ENCODE data around the gene PAQR6. TPM values are rescaled to one million over a fixed set of nuclear protein-coding genes. Genes with fewer than 3 reads are reported as not detected.

PAQR6 gene
- total and polyA plus RNA-seq, 10 of the 15 experiments (the other 5 are each of a cell fraction or from before 2014, with no cell fraction given), result 0.42 to 4.5 (median 1.3) TPM

- Histone ChIP-seq H3K27ac (ENCODE audit: control insufficient read depth, insufficient read depth) (no peak overlapping the region), H3K4me3 (no peak overlapping the region), H3K4me1 (ENCODE audit: control insufficient read depth, insufficient read depth, low read length) (peaks cover 19% of the 10 kb centered on the region), H3K4me2 (ENCODE audit: control insufficient read depth, insufficient read depth) (no peak overlapping the region), H3K36me3 (ENCODE audit: control insufficient read depth in 2 of 2, insufficient read depth in 2 of 2, low read length in 1 of 2) (peaks cover 2 to 6% of the 10 kb centered on the region in 2 experiments; a peak in 3 of 4 replicates), H3K27me3 (replicated peaks in 1 of 2; ENCODE audit: control insufficient read depth in 2 of 2, insufficient read depth in 2 of 2, low read length in 1 of 2) (no peaks in the 10 kb centered on the region), H4K20me1 (ENCODE audit: control insufficient read depth, insufficient read depth) (no peaks in the 10 kb centered on the region), H2AFZ (ENCODE audit: control insufficient read depth, low read depth, low read length) (no peak overlapping the region), H3K9ac (ENCODE audit: control insufficient read depth, insufficient read depth, low read length) (no peak overlapping the region), H3K79me2 (ENCODE audit: control insufficient read depth, insufficient read depth, low read length) (peaks cover 14% of the 10 kb centered on the region), H3K9me3 (replicated peaks; ENCODE audit: control insufficient read depth, insufficient read depth, low read length) (no peaks in the 10 kb centered on the region)
- RAD21 ChIA-PET (ENCODE audit: unreplicated experiment), result interaction anchor here (1.4 kb wide), 1 partner anchor 74 kb away, joined by 4 read pairs; no protein-coding TSS in a partner anchor
- intact Hi-C loops (cut with micrococcal nuclease; ENCODE audit: unreplicated experiment), result no loop called here
- SMC1A ChIA-PET (ENCODE audit: uncharacterized antibody, unreplicated experiment), result interaction anchor here (14.3 kb wide), 1 partner anchor 69 kb away, joined by 411 read pairs; the partner anchor contains the start of gene SEMA4A
- FAIRE-seq (no peak), DNase-seq (ENCODE audit: low read depth, low spot score) (no peak), ATAC-seq (no peak)
- TF ChIP-seq SRF (IDR thresholded peaks at IDR 0.05; ENCODE audit: low read depth in 2 of 2, low read length in 2 of 2), result no peak
- no peak for TF ChIP-seq SUPT20H (IDR thresholded peaks at IDR 0.05; ENCODE audit: borderline replicate concordance, control insufficient read depth, low read depth, low read length)
- no peak for TF ChIP-seq HDGF (IDR thresholded peaks at IDR 0.05)
- no peak for TF ChIP-seq CBX5 (IDR thresholded peaks at IDR 0.05; ENCODE audit: low read depth)
- TF ChIP-seq, protein P1, sequence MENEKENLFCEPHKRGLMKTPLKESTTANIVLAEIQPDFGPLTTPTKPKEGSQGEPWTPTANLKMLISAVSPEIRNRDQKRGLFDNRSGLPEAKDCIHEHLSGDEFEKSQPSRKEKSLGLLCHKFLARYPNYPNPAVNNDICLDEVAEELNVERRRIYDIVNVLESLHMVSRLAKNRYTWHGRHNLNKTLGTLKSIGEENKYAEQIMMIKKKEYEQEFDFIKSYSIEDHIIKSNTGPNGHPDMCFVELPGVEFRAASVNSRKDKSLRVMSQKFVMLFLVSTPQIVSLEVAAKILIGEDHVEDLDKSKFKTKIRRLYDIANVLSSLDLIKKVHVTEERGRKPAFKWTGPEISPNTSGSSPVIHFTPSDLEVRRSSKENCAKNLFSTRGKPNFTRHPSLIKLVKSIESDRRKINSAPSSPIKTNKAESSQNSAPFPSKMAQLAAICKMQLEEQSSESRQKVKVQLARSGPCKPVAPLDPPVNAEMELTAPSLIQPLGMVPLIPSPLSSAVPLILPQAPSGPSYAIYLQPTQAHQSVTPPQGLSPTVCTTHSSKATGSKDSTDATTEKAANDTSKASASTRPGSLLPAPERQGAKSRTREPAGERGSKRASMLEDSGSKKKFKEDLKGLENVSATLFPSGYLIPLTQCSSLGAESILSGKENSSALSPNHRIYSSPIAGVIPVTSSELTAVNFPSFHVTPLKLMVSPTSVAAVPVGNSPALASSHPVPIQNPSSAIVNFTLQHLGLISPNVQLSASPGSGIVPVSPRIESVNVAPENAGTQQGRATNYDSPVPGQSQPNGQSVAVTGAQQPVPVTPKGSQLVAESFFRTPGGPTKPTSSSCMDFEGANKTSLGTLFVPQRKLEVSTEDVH (IDR thresholded peaks at IDR 0.05; ENCODE audit: low read depth, partially characterized antibody), result no peak
- TF ChIP-seq FOXK2 (IDR thresholded peaks at IDR 0.05), result no peak
- no peak for TF ChIP-seq JUND (IDR thresholded peaks at IDR 0.05; ENCODE audit: low read depth, low read length)
- no peak for TF ChIP-seq ZZZ3 (IDR thresholded peaks at IDR 0.05; ENCODE audit: control insufficient read depth, insufficient read length, low read depth)
- no peak for TF ChIP-seq SUZ12 (IDR thresholded peaks at IDR 0.05; ENCODE audit: unreplicated experiment)
- no peak for TF ChIP-seq SIX5 (IDR thresholded peaks at IDR 0.05; ENCODE audit: low read depth, low read length, severe bottlenecking)
- TF ChIP-seq EED (IDR thresholded peaks at IDR 0.05; ENCODE audit: low read depth), result no peak
- TF ChIP-seq, protein P2, sequence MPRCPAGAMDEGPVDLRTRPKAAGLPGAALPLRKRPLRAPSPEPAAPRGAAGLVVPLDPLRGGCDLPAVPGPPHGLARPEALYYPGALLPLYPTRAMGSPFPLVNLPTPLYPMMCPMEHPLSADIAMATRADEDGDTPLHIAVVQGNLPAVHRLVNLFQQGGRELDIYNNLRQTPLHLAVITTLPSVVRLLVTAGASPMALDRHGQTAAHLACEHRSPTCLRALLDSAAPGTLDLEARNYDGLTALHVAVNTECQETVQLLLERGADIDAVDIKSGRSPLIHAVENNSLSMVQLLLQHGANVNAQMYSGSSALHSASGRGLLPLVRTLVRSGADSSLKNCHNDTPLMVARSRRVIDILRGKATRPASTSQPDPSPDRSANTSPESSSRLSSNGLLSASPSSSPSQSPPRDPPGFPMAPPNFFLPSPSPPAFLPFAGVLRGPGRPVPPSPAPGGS (IDR thresholded peaks at IDR 0.05; ENCODE audit: borderline replicate concordance, insufficient read depth, low read depth, low read length, poor library complexity, severe bottlenecking), result no peak
- TF ChIP-seq WRNIP1 (IDR thresholded peaks at IDR 0.05; ENCODE audit: borderline replicate concordance, low read depth, low read length), result no peak
- no peak for TF ChIP-seq SMAD5 (IDR thresholded peaks at IDR 0.05; ENCODE audit: low read depth)
- no TSS peak for BruUV-seq (replicated peaks)
- WGBS (ENCODE audit: insufficient coverage, insufficient replicate concordance, low lambda C conversion rate, missing lambda C conversion rate), result 87% methylated on average over 9 of the region's 9 CpGs
- CTCF ChIA-PET, result interaction anchor here (0.6 to 14.2 kb wide), 2 partner anchors 72 to 127 kb away, joined by 3 to 502 read pairs; partner anchors contain the start of gene SEMA4A
- in situ Hi-C loops (cut with MboI), result loop anchor here (5.0 kb wide), 2 partner anchors 73 to 128 kb away; no protein-coding TSS in a partner anchor
- POLR2A ChIA-PET, result interaction anchor here (0.7 to 2.1 kb wide), 2 partner anchors 7 to 72 kb away, joined by 4 to 6 read pairs; partner anchors contain the start of gene PMF1
Observed at GRCh38 chr1:156220226-156220625, 27.6 kb downstream of the PAQR6 start.

Measured in GM12878 (cell line).